WTC11 (cell line): Measurements from ENCODE around the gene CTNNBIP1. TPM values are rescaled to one million over a fixed set of nuclear protein-coding genes. Genes with fewer than 3 reads are reported as not detected.

ENCODE experiments used
- ATAC-seq: fragments of 200-7000 bp; cut with Tn5 transposase; 2 replicates; pipeline ENCODE4 v1.10.0; 2021; ENCODE audit warnings: mild to moderate bottlenecking, moderate library complexity
- CTCF ChIA-PET: fragments of 300-600 bp; sonication (Branson Sonifier 250); formaldehyde crosslinking; loops from one replicate; lab custom pipeline; 2021; ENCODE audit warnings: antibody characterized with exemption; lab: Charles Lee
- POLR2A ChIA-PET: fragments of 350-600 bp; sonication (Branson Sonifier 250); formaldehyde crosslinking; loops from one replicate; lab custom pipeline; 2021; ENCODE audit warnings: antibody characterized with exemption; lab: Charles Lee
- DNase-seq: peaks from one replicate; pipeline ENCODE4 v3.0.0; 2021; ENCODE audit warnings: low spot score
- H3K27ac Mint-ChIP-seq: 2 replicates; pipeline ENCODE4 v1.8.0; 2021; ENCODE audit warnings: mixed read lengths
- H3K27me3 Mint-ChIP-seq: 2 replicates; pipeline ENCODE4 v1.8.0; 2021; ENCODE audit warnings: low read depth, mild to moderate bottlenecking, moderate library complexity, mixed read lengths
- H3K36me3 Mint-ChIP-seq: 2 replicates; pipeline ENCODE4 v1.8.0; 2021; ENCODE audit warnings: mixed read lengths
- H3K4me1 Mint-ChIP-seq: 2 replicates; pipeline ENCODE4 v1.8.0; 2022; ENCODE audit warnings: mixed read lengths
- H3K4me3 Mint-ChIP-seq: 2 replicates; pipeline ENCODE4 v1.8.0; 2021; ENCODE audit warnings: mild to moderate bottlenecking, moderate library complexity, mixed read lengths
- H3K9me3 Mint-ChIP-seq: 2 replicates; pipeline ENCODE4 v1.8.0; 2021; ENCODE audit warnings: mixed read lengths
- ATF1 ChIP-seq: sonication (generic); formaldehyde crosslinking; IDR thresholded peaks from 2 replicates; pipeline ENCODE4 v1.8.1; 2023; ENCODE audit warnings: mild to moderate bottlenecking, moderate library complexity, missing genetic modification reagents
- ATF3 ChIP-seq: sonication (generic); formaldehyde crosslinking; conservative IDR thresholded peaks from 2 replicates; pipeline ENCODE4 v1.8.1; 2022; ENCODE audit warnings: mild to moderate bottlenecking, missing genetic modification reagents
- CDX4 ChIP-seq: fragments of 250-450 bp; sonication (Bioruptor Pico); IDR thresholded peaks from 2 replicates; pipeline ENCODE4 v1.9.0; 2021; ENCODE audit warnings: moderate library complexity, mild to moderate bottlenecking, inconsistent platforms, borderline replicate concordance
- CREM ChIP-seq: sonication (generic); formaldehyde crosslinking; IDR thresholded peaks from 2 replicates; pipeline ENCODE4 v1.8.1; 2022; ENCODE audit warnings: mild to moderate bottlenecking, missing genetic modification reagents, moderate library complexity
- CTCF ChIP-seq: fragments of 200-600 bp; IDR thresholded peaks from 2 replicates; pipeline ENCODE4 v1.8.0; 2022; ENCODE audit warnings: antibody characterized with exemption
- E2F1 ChIP-seq: sonication (generic); formaldehyde crosslinking; IDR thresholded peaks from 2 replicates; pipeline ENCODE4 v1.8.0; 2022; ENCODE audit warnings: mild to moderate bottlenecking, missing genetic modification reagents
- ELF4 ChIP-seq: sonication (generic); formaldehyde crosslinking; IDR thresholded peaks from 2 replicates; pipeline ENCODE4 v1.8.1; 2022; ENCODE audit warnings: low read depth, mild to moderate bottlenecking, moderate library complexity, missing genetic modification reagents
- ESRRA ChIP-seq: sonication (generic); formaldehyde crosslinking; IDR thresholded peaks from 2 replicates; pipeline ENCODE4 v1.8.1; 2022; ENCODE audit warnings: mild to moderate bottlenecking, missing genetic modification reagents, borderline replicate concordance
- FOXP4 ChIP-seq: sonication (generic); formaldehyde crosslinking; IDR thresholded peaks from 2 replicates; pipeline ENCODE4 v1.8.0; 2022; ENCODE audit warnings: mild to moderate bottlenecking, missing genetic modification reagents
- IRF1 ChIP-seq: sonication (generic); formaldehyde crosslinking; IDR thresholded peaks from 2 replicates; pipeline ENCODE4 v1.8.0; 2023; ENCODE audit warnings: missing genetic modification reagents
- KAT7 ChIP-seq: sonication (generic); formaldehyde crosslinking; IDR thresholded peaks from 2 replicates; pipeline ENCODE4 v1.8.1; 2023; ENCODE audit warnings: missing genetic modification reagents, mild to moderate bottlenecking, borderline replicate concordance
- MAX ChIP-seq: sonication (generic); formaldehyde crosslinking; IDR thresholded peaks from 2 replicates; pipeline ENCODE4 v1.8.0; 2022; ENCODE audit warnings: mild to moderate bottlenecking, missing genetic modification reagents
- MLX ChIP-seq: sonication (generic); formaldehyde crosslinking; IDR thresholded peaks from 2 replicates; pipeline ENCODE4 v1.8.1; 2023; ENCODE audit warnings: mild to moderate bottlenecking, missing genetic modification reagents, moderate library complexity
- MYBL2 ChIP-seq: sonication (generic); formaldehyde crosslinking; IDR thresholded peaks from 2 replicates; pipeline ENCODE4 v1.8.1; 2023; ENCODE audit warnings: mild to moderate bottlenecking, moderate library complexity, missing genetic modification reagents
- NR2C2 ChIP-seq: sonication (generic); formaldehyde crosslinking; IDR thresholded peaks from 2 replicates; pipeline ENCODE4 v1.8.0; 2022; ENCODE audit warnings: mild to moderate bottlenecking, missing genetic modification reagents
- SMAD3 ChIP-seq: sonication (generic); formaldehyde crosslinking; IDR thresholded peaks from 2 replicates; pipeline ENCODE4 v1.8.0; 2022; ENCODE audit warnings: missing genetic modification reagents, mild to moderate bottlenecking, borderline replicate concordance
- SP1 ChIP-seq: sonication (generic); formaldehyde crosslinking; conservative IDR thresholded peaks from 2 replicates; pipeline ENCODE4 v1.8.1; 2022; ENCODE audit warnings: missing genetic modification reagents
- STAT6 ChIP-seq: sonication (generic); formaldehyde crosslinking; conservative IDR thresholded peaks from 2 replicates; pipeline ENCODE4 v1.8.1; 2023; ENCODE audit warnings: mild to moderate bottlenecking, low read depth, missing genetic modification reagents, moderate library complexity
- USF2 ChIP-seq: sonication (generic); formaldehyde crosslinking; IDR thresholded peaks from 2 replicates; pipeline ENCODE4 v1.8.1; 2023; ENCODE audit warnings: mild to moderate bottlenecking, missing genetic modification reagents, moderate library complexity
- ZNF138 ChIP-seq: sonication (generic); formaldehyde crosslinking; conservative IDR thresholded peaks from 2 replicates; pipeline ENCODE4 v1.8.1; 2022; ENCODE audit warnings: mild to moderate bottlenecking, moderate library complexity, missing genetic modification reagents
- ZNF416 ChIP-seq: fragments of 250-450 bp; sonication (Bioruptor Pico); IDR thresholded peaks from 2 replicates; pipeline ENCODE4 v1.9.0; 2021; ENCODE audit warnings: mild to moderate bottlenecking, inconsistent platforms
- ZNF671 ChIP-seq: fragments of 250-450 bp; sonication (Bioruptor Pico); IDR thresholded peaks from 2 replicates; pipeline ENCODE4 v1.8.0; 2021; ENCODE audit warnings: mild to moderate bottlenecking
- total RNA-seq: library from RNA; stranded (reverse); gene quantifications from 3 replicates; pipeline ENCODE4 v1.2.3, GENCODE V29; 2021

The CTNNBIP1 gene
- total RNA-seq, 1 experiment from 2014 or later, result 58.2 TPM

GRCh38 chr1:9929431-9930385 is 19.6 kb upstream of the CTNNBIP1 start (continued):
- TF ChIP-seq CTCF (no peak), ELF4 (CRISPR knock-in tag) (no peak), ZNF138 (no peak), SMAD3 (CRISPR knock-in tag) (no peak), NR2C2 (CRISPR knock-in tag) (no peak), ZNF416 (CRISPR knock-in tag) (no peak), KAT7 (CRISPR knock-in tag) (no peak), FOXP4 (peak; percentile 66; the same call in 1 of the 2 replicates), ESRRA (CRISPR knock-in tag) (no peak), E2F1 (CRISPR knock-in tag) (no peak), SP1 (CRISPR knock-in tag) (peak; percentile 55; the same call in 1 of the 2 replicates), MYBL2 (CRISPR knock-in tag) (no peak), ATF3 (no peak), CDX4 (CRISPR knock-in tag) (no peak)

GRCh38 chr1:9927259-9927658 is 17.2 kb upstream of the CTNNBIP1 start:
- H3K27me3 Mint-ChIP-seq, result no peaks in the 10 kb centered on the region
- H3K4me1 Mint-ChIP-seq, result peaks cover 55% of the 10 kb centered on the region
- POLR2A ChIA-PET, result no interaction called here
- H3K36me3 Mint-ChIP-seq, result peaks cover 14% of the 10 kb centered on the region
- CTCF ChIA-PET, result interaction anchor here (1.1 to 1.3 kb wide), 3 partner anchors 11 to 235 kb away, joined by 3 to 4 read pairs (median 3); no protein-coding TSS in a partner anchor
- no peak overlapping the region for H3K4me3 Mint-ChIP-seq
- DNase-seq, result no peak
- H3K9me3 Mint-ChIP-seq, result no peaks in the 10 kb centered on the region
- H3K27ac Mint-ChIP-seq, result peak overlapping the region; percentile 79
- TF ChIP-seq ATF1 (CRISPR knock-in tag) (no peak), MLX (CRISPR knock-in tag) (no peak), IRF1 (CRISPR knock-in tag) (no peak), MAX (CRISPR knock-in tag) (no peak), USF2 (CRISPR knock-in tag) (no peak), ZNF671 (CRISPR knock-in tag) (no peak), CREM (CRISPR knock-in tag) (no peak), STAT6 (no peak)
- 0 out of 2 replicates have a peak, but pooled peaks have one; percentile 21 for ATAC-seq
